Prostate gland (tissue), 2 donors: Measurements from ENCODE around the gene AGPS.

Experiments used
- CTCF ChIP-seq, 4 experiments: fragments of 200-600 bp in 2 of 4; fragments of 450-650 bp in 2 of 4; sonication (generic) in 2 of 4; IDR thresholded peaks; 1 replicate in 3 of 4; 2 replicates in 1 of 4; pipeline ENCODE4 v1.5.1; 2016 to 2019; ENCODE audit warnings: antibody characterized with exemption in 4 of 4, mild to moderate bottlenecking in 2 of 4, moderate library complexity in 2 of 4
- POLR2A ChIP-seq: fragments of 450-650 bp; IDR thresholded peaks from one replicate; pipeline ENCODE4 v1.6.1; 2016; ENCODE audit warnings: antibody characterized with exemption, mild to moderate bottlenecking

GRCh38 chr2:177535958-177536504 is 143.5 kb downstream of the AGPS start:
- TF ChIP-seq CTCF (IDR thresholded peaks at IDR 0.05): no peak
- no peak for TF ChIP-seq POLR2A
